BE2C (cell line): Measurements from ENCODE around the gene DGLUCY.
"Not testable (repeated sequence)": the region's sequence is repeated elsewhere in the genome, so short reads cannot be mapped to it uniquely, and the experiment has no call there.

ENCODE experiments used
- DNase-seq: peaks from one replicate; pipeline ENCODE4 v3.0.0-alpha.2; 2020
- H3K27me3 ChIP-seq: fragments of 250-450 bp; sonication (Bioruptor Pico); 2 replicates; pipeline ENCODE4 v1.5.1; 2020; ENCODE audit warnings: mild to moderate bottlenecking
- H3K36me3 ChIP-seq: fragments of 250-450 bp; sonication (Bioruptor Pico); 2 replicates; pipeline ENCODE4 v1.5.1; 2020; ENCODE audit warnings: mild to moderate bottlenecking
- H3K4me1 ChIP-seq: fragments of 250-450 bp; sonication (Bioruptor Pico); 2 replicates; pipeline ENCODE4 v1.5.1; 2020
- H3K4me3 ChIP-seq: 2 replicates; pipeline ENCODE4 v1.5.1; 2011; ENCODE audit warnings: low read depth, low read length
- H3K9me3 ChIP-seq: fragments of 250-450 bp; sonication (Bioruptor Pico); 2 replicates; pipeline ENCODE4 v1.5.1; 2020
- TF ChIP-seq, protein P1 (sequence below): IDR thresholded peaks from 2 replicates; pipeline ENCODE4 v1.5.1; 2012; ENCODE audit warnings: mild to moderate bottlenecking, low read depth, low read length

Gene DGLUCY

DNA sequence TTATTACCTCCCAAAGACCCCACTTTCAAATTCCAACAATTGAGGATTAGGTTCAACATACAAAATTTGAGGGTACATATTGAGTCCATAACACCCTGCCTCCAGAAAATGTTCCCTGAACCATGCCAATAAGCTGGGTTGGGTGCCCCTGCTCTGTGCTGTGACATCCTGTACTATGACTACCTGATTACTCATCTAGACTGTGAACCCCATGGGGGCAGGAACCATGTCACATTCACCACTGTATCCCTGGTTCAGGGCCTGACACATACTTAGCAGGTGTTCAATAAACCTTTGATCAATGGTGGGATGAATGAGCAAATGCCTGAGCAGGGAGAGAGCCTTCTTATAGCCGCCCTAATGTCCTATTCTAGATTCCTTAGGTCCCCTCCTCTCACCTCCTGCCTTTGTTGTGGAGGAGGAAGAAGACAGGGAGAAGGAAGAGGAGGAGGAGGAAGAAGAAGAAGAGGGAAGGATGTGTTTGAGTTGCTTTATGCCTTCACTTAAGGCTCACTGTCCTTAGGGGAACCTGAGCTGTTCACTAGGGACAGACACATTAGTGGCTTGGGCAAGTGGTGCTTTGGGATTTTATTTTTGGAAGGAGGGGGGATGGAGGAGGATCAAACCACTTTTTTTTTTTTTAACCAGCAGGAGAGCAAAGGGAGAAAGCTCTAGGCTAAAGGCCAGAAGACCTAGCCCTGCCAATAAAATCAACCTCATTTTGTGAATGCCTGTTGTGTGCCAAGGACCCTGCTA lies 109.3 kb downstream of the DGLUCY start:
- TF ChIP-seq, protein P1, sequence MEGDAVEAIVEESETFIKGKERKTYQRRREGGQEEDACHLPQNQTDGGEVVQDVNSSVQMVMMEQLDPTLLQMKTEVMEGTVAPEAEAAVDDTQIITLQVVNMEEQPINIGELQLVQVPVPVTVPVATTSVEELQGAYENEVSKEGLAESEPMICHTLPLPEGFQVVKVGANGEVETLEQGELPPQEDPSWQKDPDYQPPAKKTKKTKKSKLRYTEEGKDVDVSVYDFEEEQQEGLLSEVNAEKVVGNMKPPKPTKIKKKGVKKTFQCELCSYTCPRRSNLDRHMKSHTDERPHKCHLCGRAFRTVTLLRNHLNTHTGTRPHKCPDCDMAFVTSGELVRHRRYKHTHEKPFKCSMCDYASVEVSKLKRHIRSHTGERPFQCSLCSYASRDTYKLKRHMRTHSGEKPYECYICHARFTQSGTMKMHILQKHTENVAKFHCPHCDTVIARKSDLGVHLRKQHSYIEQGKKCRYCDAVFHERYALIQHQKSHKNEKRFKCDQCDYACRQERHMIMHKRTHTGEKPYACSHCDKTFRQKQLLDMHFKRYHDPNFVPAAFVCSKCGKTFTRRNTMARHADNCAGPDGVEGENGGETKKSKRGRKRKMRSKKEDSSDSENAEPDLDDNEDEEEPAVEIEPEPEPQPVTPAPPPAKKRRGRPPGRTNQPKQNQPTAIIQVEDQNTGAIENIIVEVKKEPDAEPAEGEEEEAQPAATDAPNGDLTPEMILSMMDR: no peak
- no peak for DNase-seq
- Histone ChIP-seq H3K9me3 (no peaks in the 10 kb centered on the region), H3K4me1 (no peaks in the 10 kb centered on the region; the same call in 1 of the 2 replicates), H3K27me3 (no peaks in the 10 kb centered on the region), H3K4me3 (no peak overlapping the region), H3K36me3 (no peaks in the 10 kb centered on the region)

DNA sequence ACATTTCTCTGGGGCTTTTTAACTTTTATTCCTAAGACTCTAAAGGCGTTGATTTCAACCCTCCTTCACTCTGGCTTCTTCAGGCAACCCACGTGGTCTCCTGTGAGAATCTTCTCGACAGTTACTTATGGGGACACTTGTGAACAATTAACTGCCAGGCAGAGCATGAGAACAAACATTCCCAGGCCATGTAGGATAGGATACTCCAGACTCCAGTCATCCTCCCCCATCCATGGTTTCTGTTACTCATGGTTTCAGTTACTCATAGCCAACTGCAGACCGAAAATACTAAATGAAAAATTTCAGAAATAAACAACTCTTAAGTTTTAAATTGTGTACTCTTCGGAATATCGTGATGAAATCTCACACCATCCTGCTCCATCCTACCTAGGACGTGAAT lies 111.2 kb downstream of the DGLUCY start:
- Histone ChIP-seq H3K36me3 (no peaks in the 10 kb centered on the region), H3K27me3 (no peaks in the 10 kb centered on the region)

DNA sequence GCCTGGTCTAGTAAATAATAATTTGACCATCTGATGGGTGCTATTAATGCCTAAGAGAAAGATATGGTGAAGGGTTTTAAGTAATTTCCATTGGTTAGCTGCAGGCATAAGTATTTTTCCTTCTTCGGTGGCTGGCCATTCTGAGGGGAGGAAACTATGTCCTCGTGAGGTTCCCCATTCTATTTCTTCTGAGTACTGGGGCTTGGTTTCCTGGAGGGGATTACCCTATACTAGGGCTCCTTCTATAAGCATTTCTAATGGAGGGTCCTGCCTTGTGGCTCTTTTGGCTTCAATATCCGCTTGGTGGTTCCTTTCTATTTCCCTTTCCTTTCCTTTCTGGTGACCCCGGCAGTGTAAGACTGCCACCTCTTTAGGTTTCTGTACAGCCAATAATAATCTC lies 112.5 kb downstream of the DGLUCY start:
- H3K36me3 ChIP-seq, H3K4me3 ChIP-seq, H3K27me3 ChIP-seq, H3K4me1 ChIP-seq, DNase-seq, H3K9me3 ChIP-seq: not testable (repeated sequence)

More for the DNA sequence above, 111.2 kb downstream of the DGLUCY start:
- TF ChIP-seq, protein P1: no peak
- no peak for DNase-seq
- H3K4me3 ChIP-seq: no peak overlapping the region
- no peaks in the 10 kb centered on the region; the same call in 1 of the 2 replicates for H3K4me1 ChIP-seq
- no peaks in the 10 kb centered on the region for H3K9me3 ChIP-seq

DNA sequence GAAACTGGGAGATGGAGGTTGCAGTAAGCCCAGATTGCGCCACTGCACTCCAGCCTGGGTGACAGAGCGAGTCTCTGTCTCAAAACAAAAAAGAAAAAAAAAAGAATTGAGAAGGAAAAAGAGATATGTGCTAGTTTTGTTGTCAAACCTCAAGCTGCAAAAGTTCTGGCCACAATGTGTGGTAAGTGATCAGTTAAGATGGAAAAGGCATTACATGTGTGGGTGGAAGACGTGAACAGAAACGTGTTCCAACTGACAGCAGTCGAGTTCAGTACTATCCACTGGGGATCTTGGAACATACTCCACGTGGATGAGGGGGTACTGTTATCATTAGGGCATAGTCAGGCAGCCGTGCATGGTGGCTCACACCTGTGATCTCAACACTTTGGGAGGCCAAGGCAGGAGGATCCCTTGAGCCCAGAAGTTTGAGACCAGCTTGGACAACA lies 113.3 kb downstream of the DGLUCY start:
- TF ChIP-seq, protein P1: no peak
- no peaks in the 10 kb centered on the region for H3K9me3 ChIP-seq
- no peaks in the 10 kb centered on the region for H3K27me3 ChIP-seq
- no peaks in the 10 kb centered on the region for H3K4me1 ChIP-seq
- DNase-seq: no peak
- H3K4me3 ChIP-seq: no peak overlapping the region
- H3K36me3 ChIP-seq: no peaks in the 10 kb centered on the region

DNA sequence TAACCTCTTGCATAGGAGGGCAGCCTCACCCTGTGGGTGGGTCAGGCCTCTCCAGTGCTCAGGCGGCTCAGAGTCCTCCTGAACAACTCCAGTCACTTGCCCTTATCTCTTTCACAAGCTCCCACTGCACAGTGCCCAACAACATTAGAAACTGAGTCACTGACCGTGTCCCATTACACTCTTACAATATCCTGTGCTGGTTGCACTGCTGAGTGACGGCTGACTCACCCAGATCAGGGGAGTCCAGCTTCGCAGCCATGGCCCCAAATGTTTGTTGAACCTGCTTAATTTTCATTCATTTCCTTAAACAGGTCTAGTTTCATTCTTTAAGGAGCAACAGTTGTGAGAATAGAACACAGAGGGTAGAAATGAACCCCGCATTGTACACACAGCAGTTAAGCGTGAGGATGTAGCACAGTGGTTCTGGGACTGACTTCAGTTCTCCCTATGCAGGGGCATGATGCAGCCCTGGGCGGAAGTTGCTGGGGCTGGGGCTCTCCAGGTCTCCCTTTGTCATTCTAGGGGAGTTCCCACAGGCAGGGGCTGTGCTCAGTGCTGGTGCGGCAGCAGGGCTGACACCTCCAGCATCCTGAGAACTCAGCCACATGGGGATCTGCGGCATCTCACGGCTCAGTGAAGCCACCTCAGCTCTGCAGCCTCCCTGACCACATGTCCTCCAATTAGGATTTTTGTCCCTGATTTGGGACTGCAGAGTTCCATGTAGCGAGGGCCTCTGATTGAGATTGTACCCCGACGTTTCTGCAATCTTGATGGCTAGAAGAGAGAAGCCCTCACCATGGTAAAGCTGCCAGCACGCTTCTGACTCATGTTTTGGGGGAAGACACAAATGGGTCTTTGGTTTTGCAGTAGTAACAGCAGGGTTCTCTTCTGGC lies 114.5 kb downstream of the DGLUCY start:
- H3K9me3 ChIP-seq: no peaks in the 10 kb centered on the region
- no peaks in the 10 kb centered on the region for H3K36me3 ChIP-seq
- no peaks in the 10 kb centered on the region for H3K4me1 ChIP-seq
- TF ChIP-seq, protein P1: no peak
- H3K4me3 ChIP-seq: no peak overlapping the region
- no peak for DNase-seq
- no peaks in the 10 kb centered on the region for H3K27me3 ChIP-seq

DNA sequence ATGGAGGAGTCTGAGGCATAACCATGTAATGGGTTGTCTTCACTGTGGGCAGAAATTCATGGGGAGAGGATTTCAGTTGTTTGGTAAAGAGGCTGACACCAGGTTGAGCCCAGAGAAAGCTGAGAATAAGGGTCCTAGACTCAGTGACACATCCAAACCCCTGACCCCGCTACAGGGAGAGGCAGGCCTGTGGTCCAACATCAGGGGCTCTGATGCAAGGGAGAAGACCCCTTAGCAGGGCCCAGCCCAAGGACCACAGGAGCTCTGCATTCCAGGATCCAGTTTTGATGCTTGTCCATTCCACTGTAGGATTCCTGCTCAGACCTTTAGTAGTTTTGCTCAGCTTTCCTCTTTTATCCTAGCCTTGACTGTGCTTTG lies 115.1 kb downstream of the DGLUCY start:
- Histone ChIP-seq H3K27me3 (no peaks in the 10 kb centered on the region), H3K36me3 (no peaks in the 10 kb centered on the region), H3K9me3 (no peaks in the 10 kb centered on the region), H3K4me3 (no peak overlapping the region), H3K4me1 (no peaks in the 10 kb centered on the region)
- DNase-seq: no peak
- TF ChIP-seq, protein P1: no peak
